Tibial nerve (tissue), 4 donors: ENCODE data around the gene HCRT. TPM values are rescaled to one million over a fixed set of nuclear protein-coding genes. Genes with fewer than 3 reads are reported as not detected.

ENCODE experiments used
- DNase-seq, 2 donors: peaks; one replicate each; pipeline ENCODE4 v3.0.0-alpha.2; 2019; ENCODE audit warnings: low spot score in 2 of 2
- H3K27ac ChIP-seq, 4 donors: fragments of 200-600 bp; sonication (generic) in 3 of 4; one replicate each; pipeline ENCODE4 v1.5.1; 2017 to 2019; ENCODE audit warnings: mild to moderate bottlenecking in 1 of 4
- H3K27me3 ChIP-seq, 2 donors: fragments of 200-600 bp; sonication (generic) in 1 of 2; one replicate each; pipeline versions ENCODE4 v1.5.1 to v1.6.0; 2017 to 2019
- H3K36me3 ChIP-seq, 3 donors: fragments of 200-600 bp; sonication (generic); one replicate each; pipeline ENCODE4 v1.5.1; 2018 to 2019
- H3K4me1 ChIP-seq, 4 donors: fragments of 200-600 bp; sonication (generic) in 3 of 4; one replicate each; pipeline ENCODE4 v1.5.1; 2017 to 2019
- H3K4me3 ChIP-seq, 4 donors: fragments of 200-600 bp; sonication (generic) in 3 of 4; one replicate each; pipeline ENCODE4 v1.5.1; 2017 to 2019; ENCODE audit warnings: mild to moderate bottlenecking in 1 of 4, moderate library complexity in 1 of 4
- H3K9me3 ChIP-seq, 4 donors: fragments of 200-600 bp; sonication (generic) in 3 of 4; one replicate each; pipeline ENCODE4 v1.5.1; 2017 to 2019
- EP300 ChIP-seq, 2 donors: sonication (generic); formaldehyde crosslinking; IDR thresholded peaks; one replicate each; pipeline ENCODE4 v1.6.1; 2017; ENCODE audit warnings: antibody characterized with exemption in 2 of 2, mild to moderate bottlenecking in 1 of 2
- POLR2A ChIP-seq, 2 donors: fragments of 450-650 bp; IDR thresholded peaks; one replicate each; pipeline ENCODE4 v1.6.1; 2017; ENCODE audit warnings: antibody characterized with exemption in 2 of 2, mild to moderate bottlenecking in 2 of 2, moderate library complexity in 2 of 2
- WGBS, 2 donors: methylation state at CpG; one replicate each; pipeline ENCODE4 v1.1.5; 2018; 5-methylcytosine and 5-hydroxymethylcytosine counted together
- total RNA-seq, 4 donors: library from RNA; depleted of rRNA; stranded (reverse); fragments of >200 nt; gene quantifications; one replicate each; pipeline ENCODE4 v1.1.0, GENCODE V29; 2016
- TF ChIP-seq, protein P1 (sequence below), 5 experiments: fragments of 200-600 bp in 3 of 5; fragments of 450-650 bp in 2 of 5; sonication (generic) in 3 of 5; IDR thresholded peaks; one replicate each; pipeline ENCODE4 v1.5.1; 2016 to 2019; ENCODE audit warnings: antibody characterized with exemption in 5 of 5, mild to moderate bottlenecking in 3 of 5, moderate library complexity in 2 of 5

HCRT gene
- total RNA-seq, 4 donors from 2014 or later: not detected

DNA sequence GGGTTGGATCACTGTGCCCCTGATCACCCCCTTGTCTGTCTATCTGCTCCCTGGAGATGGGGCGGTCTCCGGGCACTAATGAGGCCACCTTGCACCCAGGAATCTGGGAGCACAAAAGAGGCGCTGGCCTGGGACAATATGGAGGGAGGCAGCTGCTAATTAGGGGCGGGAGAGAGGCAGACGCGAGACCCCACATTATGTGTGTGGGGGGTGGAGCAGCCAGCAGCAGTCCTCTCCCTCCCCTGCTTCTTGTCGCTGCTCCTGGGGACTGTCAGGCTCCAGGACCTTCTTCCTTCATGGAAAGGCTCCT lies 324 bp upstream of the HCRT start:
- Histone ChIP-seq H3K4me3 (no peak overlapping the region), H3K36me3 (peaks cover 0 to 15% (median 0%) of the 10 kb centered on the region in 3 donors), H3K4me1 (peaks cover 0 to 32% (median 21%) of the 10 kb centered on the region in 4 donors), H3K27me3 (peaks cover 0 to 22% of the 10 kb centered on the region in 2 donors), H3K9me3 (no peaks in the 10 kb centered on the region), H3K27ac (no peak overlapping the region)
- DNase-seq: no peak
- no peak for TF ChIP-seq POLR2A (IDR thresholded peaks at IDR 0.05)
- TF ChIP-seq, protein P1, sequence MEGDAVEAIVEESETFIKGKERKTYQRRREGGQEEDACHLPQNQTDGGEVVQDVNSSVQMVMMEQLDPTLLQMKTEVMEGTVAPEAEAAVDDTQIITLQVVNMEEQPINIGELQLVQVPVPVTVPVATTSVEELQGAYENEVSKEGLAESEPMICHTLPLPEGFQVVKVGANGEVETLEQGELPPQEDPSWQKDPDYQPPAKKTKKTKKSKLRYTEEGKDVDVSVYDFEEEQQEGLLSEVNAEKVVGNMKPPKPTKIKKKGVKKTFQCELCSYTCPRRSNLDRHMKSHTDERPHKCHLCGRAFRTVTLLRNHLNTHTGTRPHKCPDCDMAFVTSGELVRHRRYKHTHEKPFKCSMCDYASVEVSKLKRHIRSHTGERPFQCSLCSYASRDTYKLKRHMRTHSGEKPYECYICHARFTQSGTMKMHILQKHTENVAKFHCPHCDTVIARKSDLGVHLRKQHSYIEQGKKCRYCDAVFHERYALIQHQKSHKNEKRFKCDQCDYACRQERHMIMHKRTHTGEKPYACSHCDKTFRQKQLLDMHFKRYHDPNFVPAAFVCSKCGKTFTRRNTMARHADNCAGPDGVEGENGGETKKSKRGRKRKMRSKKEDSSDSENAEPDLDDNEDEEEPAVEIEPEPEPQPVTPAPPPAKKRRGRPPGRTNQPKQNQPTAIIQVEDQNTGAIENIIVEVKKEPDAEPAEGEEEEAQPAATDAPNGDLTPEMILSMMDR (IDR thresholded peaks at IDR 0.05): no peak
- no peak for TF ChIP-seq EP300 (IDR thresholded peaks at IDR 0.05)
- WGBS, 2 donors: 72 to 74% methylated on average over 7 of the region's 7 CpGs

DNA sequence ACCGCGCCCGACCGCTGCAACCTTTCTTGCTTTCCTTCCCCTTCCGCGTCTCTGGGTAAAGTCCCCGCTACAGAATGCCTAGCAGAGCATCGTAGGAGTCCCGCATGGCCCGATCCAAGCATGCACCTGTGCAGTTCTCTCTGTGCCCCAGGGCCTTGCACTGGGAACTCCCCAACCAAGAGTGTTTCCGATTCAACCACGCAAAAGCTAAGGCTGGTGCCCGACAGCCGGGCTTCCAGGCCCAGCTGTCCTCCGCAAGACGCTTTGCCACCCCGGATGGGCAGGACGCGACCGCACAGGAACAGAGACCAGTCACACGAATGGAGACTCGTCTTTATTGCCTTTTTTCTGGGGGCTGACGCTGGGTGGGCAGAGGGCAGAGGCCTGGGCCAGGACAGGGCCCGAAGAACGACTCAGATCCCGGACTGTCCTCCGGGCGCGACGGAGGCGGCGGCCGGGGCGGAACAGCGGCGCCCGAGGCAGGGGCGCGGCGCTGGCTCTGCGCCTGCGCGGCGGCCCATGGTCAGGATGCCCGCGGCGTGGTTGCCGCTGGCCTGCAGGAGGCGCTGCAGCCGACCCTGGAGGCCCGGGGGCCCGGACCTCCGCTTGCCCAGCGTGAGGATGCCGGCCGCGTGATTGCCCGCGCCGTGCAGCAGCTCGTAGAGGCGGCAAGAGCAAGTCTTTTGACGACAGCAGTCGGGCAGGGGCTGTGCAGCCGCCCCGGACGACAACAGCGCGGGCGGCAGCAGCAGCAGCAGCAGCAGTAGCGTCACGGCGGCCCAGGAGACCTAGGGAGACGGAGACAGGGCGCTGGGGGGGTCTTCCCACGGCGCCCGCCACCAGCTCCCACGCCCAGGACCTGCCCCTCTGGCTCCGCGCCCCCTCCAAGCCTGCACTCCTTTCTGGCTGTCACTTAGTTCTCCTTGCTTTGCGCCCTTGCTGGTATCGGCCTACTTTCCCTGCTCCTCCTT lies 1.2 kb downstream of the HCRT start:
- H3K27me3 ChIP-seq: peaks cover 0 to 32% of the 10 kb centered on the region in 2 donors
- peaks cover 0 to 37% (median 24%) of the 10 kb centered on the region in 4 donors for H3K4me1 ChIP-seq
- peak; percentile 48 to 53 for DNase-seq
- whole genome bisulfite sequencing, 2 donors: 5 to 8% methylated on average over 42 to 49 of the region's 83 CpGs
- H3K27ac ChIP-seq: peak overlapping the region; percentile 10 to 82 (median 79)
- no peaks in the 10 kb centered on the region for H3K9me3 ChIP-seq
- TF ChIP-seq, protein P1 (IDR thresholded peaks at IDR 0.05): peak; percentile 93 to 96 (median 95)
- TF ChIP-seq EP300 (IDR thresholded peaks at IDR 0.05) (peak in 1 of 2 donors; percentile 53), POLR2A (IDR thresholded peaks at IDR 0.05) (peak; percentile 26 to 44)
- no peaks in the 10 kb centered on the region for H3K36me3 ChIP-seq
- peak overlapping the region; percentile 29 to 61 (median 58) for H3K4me3 ChIP-seq

DNA sequence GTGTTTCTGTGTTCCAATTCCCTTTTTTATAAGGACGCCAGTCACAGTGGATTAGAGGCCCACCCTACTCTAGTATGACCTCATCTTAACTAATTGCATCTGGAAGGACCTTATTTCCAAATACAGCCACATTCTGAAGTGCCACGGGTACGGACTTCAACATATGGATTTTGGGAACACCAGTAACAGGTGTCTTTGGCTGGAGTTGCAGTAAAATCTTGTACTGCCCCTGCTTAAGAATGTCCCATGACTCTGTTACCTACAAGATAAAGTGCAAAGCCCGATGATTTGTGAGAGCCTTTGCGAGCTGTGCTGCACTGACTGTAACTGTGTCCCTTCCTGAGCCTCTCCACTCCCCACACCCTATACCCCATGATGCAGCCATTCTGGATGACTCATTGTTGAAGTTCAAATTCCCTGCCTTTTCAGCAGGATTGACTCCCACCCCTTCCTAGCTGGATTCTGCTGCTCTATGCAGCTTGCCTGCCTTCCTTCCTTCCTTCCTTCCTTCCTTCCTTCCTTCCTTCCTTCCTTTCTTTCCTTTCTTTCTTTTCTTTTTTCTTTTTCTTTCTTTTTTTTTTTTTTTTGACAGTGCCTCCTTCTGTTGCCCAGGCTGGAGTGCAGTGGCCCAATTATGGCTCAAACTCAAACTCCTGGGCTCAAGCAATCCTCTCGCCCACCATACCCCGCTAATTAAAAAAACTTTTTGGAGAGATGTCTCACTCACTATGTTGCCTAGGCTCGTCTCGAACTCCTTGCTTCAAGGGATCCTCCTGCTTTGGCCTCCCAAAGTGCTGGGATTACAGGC lies 2.1 kb downstream of the HCRT start:
- 71 to 75% methylated on average over 9 of the region's 9 CpGs for WGBS, 2 donors
- no peak for TF ChIP-seq POLR2A (IDR thresholded peaks at IDR 0.05)
- no peak for TF ChIP-seq EP300 (IDR thresholded peaks at IDR 0.05)
- TF ChIP-seq, protein P1 (IDR thresholded peaks at IDR 0.05): no peak
- Histone ChIP-seq H3K27me3 (peaks cover 0 to 32% of the 10 kb centered on the region in 2 donors), H3K4me3 (peak overlapping the region; percentile 29 to 61 (median 58)), H3K9me3 (no peaks in the 10 kb centered on the region), H3K4me1 (peaks cover 0 to 37% (median 24%) of the 10 kb centered on the region in 4 donors), H3K36me3 (no peaks in the 10 kb centered on the region), H3K27ac (peak overlapping the region in 3 of 4 donors; percentile 76 to 82 (median 82))
- no peak for DNase-seq

DNA sequence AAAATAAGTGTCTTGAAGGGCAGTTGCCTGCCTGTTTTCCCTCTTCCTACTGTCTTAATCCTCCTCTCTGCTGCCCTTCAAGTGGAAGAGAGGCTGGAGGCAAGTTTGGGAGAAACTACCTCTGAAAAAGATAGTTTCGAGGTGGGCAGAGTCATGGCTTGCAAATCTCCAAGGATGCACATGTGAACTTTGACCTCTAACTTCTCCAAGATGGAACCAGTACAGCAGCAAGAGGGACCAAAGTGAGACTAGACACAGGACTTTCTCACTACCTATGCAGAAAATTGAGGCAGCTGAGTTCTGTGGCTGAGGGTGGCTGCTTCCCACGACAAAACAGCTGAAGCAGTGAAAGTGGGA lies 3.4 kb downstream of the HCRT start:
- Histone ChIP-seq H3K36me3 (no peaks in the 10 kb centered on the region), H3K4me3 (no peak overlapping the region), H3K27ac (no peak overlapping the region), H3K4me1 (peaks cover 0 to 37% (median 24%) of the 10 kb centered on the region in 4 donors), H3K27me3 (peaks cover 0 to 32% of the 10 kb centered on the region in 2 donors), H3K9me3 (no peaks in the 10 kb centered on the region)
- TF ChIP-seq, protein P1 (IDR thresholded peaks at IDR 0.05): no peak
- TF ChIP-seq EP300 (IDR thresholded peaks at IDR 0.05) (no peak), POLR2A (IDR thresholded peaks at IDR 0.05) (no peak)
- no peak for DNase-seq
- 81 to 90% methylated on average over 2 of the region's 2 CpGs for WGBS, 2 donors
